Gastrocnemius medialis (tissue), 4 donors: ENCODE measurements around the gene SERPINB2.

Source experiments
- CTCF ChIP-seq, 5 experiments: fragments of 450-650 bp in 3 of 5; fragments of 200-600 bp in 2 of 5; sonication (generic) in 2 of 5; IDR thresholded peaks in 4 of 5; conservative IDR thresholded peaks in 1 of 5; 1 replicate in 4 of 5; 2 replicates in 1 of 5; pipeline ENCODE4 v1.5.1; 2016 to 2019; ENCODE audit warnings: antibody characterized with exemption in 5 of 5, mild to moderate bottlenecking in 3 of 5, moderate library complexity in 3 of 5
- POLR2A ChIP-seq, 2 donors: fragments of 450-650 bp; IDR thresholded peaks; one replicate each; pipeline ENCODE4 v1.6.1; 2017; ENCODE audit warnings: antibody characterized with exemption in 2 of 2, mild to moderate bottlenecking in 2 of 2, moderate library complexity in 2 of 2

GRCh38 chr18:63905361-63905760 is 17.9 kb downstream of the SERPINB2 start:
- no peak for TF ChIP-seq CTCF (IDR thresholded peaks at IDR 0.05 in 4 of 5, conservative IDR thresholded peaks at IDR 0.05 in 1 of 5)
- TF ChIP-seq POLR2A (IDR thresholded peaks at IDR 0.05): no peak
